Left ventricle myocardium inferior (tissue), 1 donor: ENCODE data around the gene SOBP. TPM values are rescaled to one million over a fixed set of nuclear protein-coding genes. Genes with fewer than 3 reads are reported as not detected.

Experiments
- DNase-seq: peaks from one replicate; pipeline ENCODE4 v3.0.0-alpha.2; 2020
- H3K27ac ChIP-seq: fragments of 200-600 bp; replicated peaks from 2 replicates; pipeline ENCODE4 v1.8.0; 2021
- H3K27me3 ChIP-seq: fragments of 200-600 bp; 2 replicates; pipeline ENCODE4 v1.8.0; 2021; ENCODE audit warnings: low read depth
- H3K36me3 ChIP-seq: fragments of 200-600 bp; 2 replicates; pipeline ENCODE4 v1.8.0; 2021
- H3K4me1 ChIP-seq: fragments of 200-600 bp; 2 replicates; pipeline ENCODE4 v1.8.0; 2021
- H3K4me3 ChIP-seq: fragments of 200-600 bp; 2 replicates; pipeline ENCODE4 v1.8.0; 2021; ENCODE audit warnings: mild to moderate bottlenecking, moderate library complexity
- H3K9me3 ChIP-seq: fragments of 200-600 bp; replicated peaks from 2 replicates; pipeline ENCODE4 v1.8.0; 2021
- intact Hi-C: fragments of 100-400 bp; cut with micrococcal nuclease; formaldehyde crosslinking; loops from one replicate; pipeline ENCODE4 v1.11.0; 2022
- total RNA-seq: library from RNA; stranded (reverse); fragmentation: NEBNext Ultra II Directional; extraction: Animal tissue kit (Norgen Biotek cat#: 25700); gene quantifications from one replicate; pipeline ENCODE4 v1.2.1, GENCODE V29; 2021
- TF ChIP-seq, protein P1 (sequence below): fragments of 200-600 bp; IDR thresholded peaks from 2 replicates; pipeline ENCODE4 v1.8.0; 2021; ENCODE audit warnings: antibody characterized with exemption, mild to moderate bottlenecking, borderline replicate concordance
- donor health status: DM: no; HTN: yes; CAD: no; lungs with severe emphysema.

The SOBP gene
- total RNA-seq, 1 donor from 2014 or later: 22.9 TPM

DNA sequence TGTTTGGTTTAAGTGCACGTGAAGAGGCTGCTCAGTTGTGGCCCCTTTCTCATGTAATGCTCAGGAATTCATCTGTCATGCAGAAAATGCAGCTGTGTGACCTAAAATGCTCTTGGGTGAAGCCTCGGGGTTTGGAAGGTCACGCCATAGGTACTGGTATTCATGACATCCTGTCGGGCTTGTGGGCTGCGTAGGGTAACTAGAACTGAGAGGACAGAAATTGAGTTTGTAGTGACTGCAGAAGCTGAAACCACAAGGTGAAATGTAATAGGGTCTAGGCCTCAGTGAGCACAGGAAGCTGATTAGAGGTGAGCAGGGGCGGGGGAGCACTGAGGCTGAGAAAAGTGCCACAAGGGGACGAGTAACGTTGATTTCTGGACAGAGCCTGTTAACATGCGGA lies 128.8 kb downstream of the SOBP start:
- no peak overlapping the region for H3K27ac ChIP-seq
- TF ChIP-seq, protein P1, sequence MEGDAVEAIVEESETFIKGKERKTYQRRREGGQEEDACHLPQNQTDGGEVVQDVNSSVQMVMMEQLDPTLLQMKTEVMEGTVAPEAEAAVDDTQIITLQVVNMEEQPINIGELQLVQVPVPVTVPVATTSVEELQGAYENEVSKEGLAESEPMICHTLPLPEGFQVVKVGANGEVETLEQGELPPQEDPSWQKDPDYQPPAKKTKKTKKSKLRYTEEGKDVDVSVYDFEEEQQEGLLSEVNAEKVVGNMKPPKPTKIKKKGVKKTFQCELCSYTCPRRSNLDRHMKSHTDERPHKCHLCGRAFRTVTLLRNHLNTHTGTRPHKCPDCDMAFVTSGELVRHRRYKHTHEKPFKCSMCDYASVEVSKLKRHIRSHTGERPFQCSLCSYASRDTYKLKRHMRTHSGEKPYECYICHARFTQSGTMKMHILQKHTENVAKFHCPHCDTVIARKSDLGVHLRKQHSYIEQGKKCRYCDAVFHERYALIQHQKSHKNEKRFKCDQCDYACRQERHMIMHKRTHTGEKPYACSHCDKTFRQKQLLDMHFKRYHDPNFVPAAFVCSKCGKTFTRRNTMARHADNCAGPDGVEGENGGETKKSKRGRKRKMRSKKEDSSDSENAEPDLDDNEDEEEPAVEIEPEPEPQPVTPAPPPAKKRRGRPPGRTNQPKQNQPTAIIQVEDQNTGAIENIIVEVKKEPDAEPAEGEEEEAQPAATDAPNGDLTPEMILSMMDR: no peak
- intact Hi-C loops: no loop called here

DNA sequence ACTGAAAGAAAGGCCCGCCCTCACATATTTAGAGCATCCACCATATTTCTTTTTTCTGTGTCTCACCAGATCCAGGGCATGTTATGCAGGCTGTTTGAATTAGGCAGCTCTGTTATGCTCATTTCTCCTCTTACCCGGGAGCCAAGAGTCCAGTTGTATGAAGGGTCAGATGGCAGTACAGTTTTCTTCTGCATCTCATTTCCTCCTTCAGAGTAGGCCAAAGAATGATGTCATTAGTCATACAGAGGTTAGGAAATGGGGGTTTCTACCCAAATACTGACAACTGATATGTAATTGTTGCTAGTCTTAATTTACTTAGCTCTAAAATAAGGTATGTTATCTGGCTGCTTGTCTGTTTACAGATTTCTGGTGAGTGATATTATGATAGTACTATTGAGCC lies 130.8 kb downstream of the SOBP start:
- no peak for DNase-seq
- Histone ChIP-seq H3K9me3 (no peaks in the 10 kb centered on the region), H3K27ac (peak overlapping the region; percentile 1), H3K27me3 (no peaks in the 10 kb centered on the region), H3K4me3 (no peak overlapping the region), H3K4me1 (peaks cover 44% of the 10 kb centered on the region), H3K36me3 (no peaks in the 10 kb centered on the region)
- TF ChIP-seq, protein P1: no peak
- intact Hi-C loops: no loop called here

More for the DNA sequence above, 128.8 kb downstream of the SOBP start:
- DNase-seq: no peak
- H3K4me3 ChIP-seq: no peak overlapping the region
- no peaks in the 10 kb centered on the region for H3K27me3 ChIP-seq
- H3K36me3 ChIP-seq: no peaks in the 10 kb centered on the region
- no peaks in the 10 kb centered on the region for H3K9me3 ChIP-seq
- H3K4me1 ChIP-seq: peaks cover 47% of the 10 kb centered on the region

DNA sequence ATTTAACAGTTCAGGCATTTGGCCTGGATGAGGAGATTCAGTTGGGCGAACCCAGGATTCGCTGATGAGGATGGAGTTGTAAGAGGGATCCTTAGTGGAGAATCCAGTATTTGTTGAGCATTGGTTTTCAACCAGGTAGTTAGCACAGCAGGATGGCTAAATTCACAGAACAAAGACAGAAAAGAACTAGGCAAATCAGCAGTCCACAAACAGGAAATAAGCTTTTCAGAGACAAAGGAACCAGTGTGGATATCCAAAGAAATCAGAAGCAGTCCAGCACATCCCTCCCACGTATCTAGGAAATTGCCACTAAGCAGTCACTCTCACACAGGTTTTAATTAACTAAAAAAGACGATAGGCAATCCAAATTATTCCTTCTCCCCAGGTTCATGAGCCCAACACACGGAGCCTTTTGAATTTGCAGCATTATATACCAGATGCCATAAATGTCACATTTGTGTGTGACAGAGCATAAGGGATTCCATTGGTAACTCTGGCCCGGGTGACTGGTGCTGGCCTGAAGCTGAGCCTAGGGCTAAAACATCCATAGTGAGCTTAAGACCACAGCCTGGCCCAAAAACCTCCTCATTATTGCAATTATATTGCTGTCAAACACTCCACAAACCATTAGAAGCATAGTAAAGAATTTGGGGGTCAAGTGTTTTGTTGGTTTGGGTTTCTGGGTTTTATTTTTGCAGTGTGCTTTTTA lies 131.5 kb downstream of the SOBP start:
- TF ChIP-seq, protein P1: no peak
- no peak overlapping the region for H3K4me3 ChIP-seq
- H3K36me3 ChIP-seq: no peaks in the 10 kb centered on the region
- H3K4me1 ChIP-seq: peaks cover 44% of the 10 kb centered on the region
- H3K27ac ChIP-seq: peak overlapping the region; percentile 1
- intact Hi-C loops: no loop called here
- no peaks in the 10 kb centered on the region for H3K9me3 ChIP-seq
- no peaks in the 10 kb centered on the region for H3K27me3 ChIP-seq
- DNase-seq: no peak

DNA sequence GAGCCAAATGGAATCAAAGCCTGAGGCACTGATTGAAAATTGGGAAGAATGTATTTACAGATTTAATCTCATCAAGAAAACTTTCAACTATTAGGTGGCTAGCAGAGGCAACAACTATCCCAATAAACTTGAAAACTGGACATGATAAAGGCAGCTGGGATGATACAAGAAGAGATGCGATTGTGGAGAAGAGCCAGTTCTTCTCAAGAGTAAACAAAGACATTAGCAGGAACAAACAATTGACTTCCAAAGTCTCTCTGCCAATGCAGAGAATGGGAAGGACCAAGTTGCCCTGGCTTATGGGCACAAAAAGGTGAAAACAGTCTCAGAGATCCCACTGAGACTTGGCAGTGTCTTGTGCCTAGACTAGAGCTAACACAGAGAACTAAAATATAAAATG lies 132.4 kb downstream of the SOBP start:
- no peak overlapping the region for H3K27ac ChIP-seq
- no peak for DNase-seq
- intact Hi-C loops: no loop called here
- peaks cover 44% of the 10 kb centered on the region for H3K4me1 ChIP-seq
- TF ChIP-seq, protein P1: no peak
- H3K4me3 ChIP-seq: no peak overlapping the region
- H3K27me3 ChIP-seq: no peaks in the 10 kb centered on the region
- no peaks in the 10 kb centered on the region for H3K36me3 ChIP-seq
- H3K9me3 ChIP-seq: no peaks in the 10 kb centered on the region

DNA sequence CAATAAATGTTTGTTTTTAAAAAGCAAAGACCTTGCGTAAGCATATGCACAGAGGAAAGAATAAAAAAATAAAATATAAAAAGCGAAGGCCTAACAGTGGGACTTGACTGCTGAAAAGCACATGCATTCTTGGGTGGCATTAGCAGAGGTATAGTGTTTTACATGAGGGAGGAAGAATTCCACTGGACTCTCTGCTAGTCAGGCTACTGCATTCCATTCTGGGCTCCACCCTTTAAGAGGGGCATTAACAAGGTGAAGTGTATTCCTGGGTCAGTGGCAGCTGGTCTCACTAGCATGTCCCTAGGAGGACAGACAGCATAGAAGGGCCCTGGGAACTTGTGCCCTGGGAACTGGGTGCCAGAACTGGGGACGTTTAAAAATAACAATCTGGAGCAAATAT lies 134.1 kb downstream of the SOBP start:
- Histone ChIP-seq H3K4me3 (no peak overlapping the region), H3K27me3 (no peaks in the 10 kb centered on the region), H3K36me3 (no peaks in the 10 kb centered on the region), H3K4me1 (peaks cover 35% of the 10 kb centered on the region), H3K9me3 (no peaks in the 10 kb centered on the region), H3K27ac (no peak overlapping the region)
- DNase-seq: no peak
- TF ChIP-seq, protein P1: no peak
- intact Hi-C loops: no loop called here
